K562 (cell line): Measurements from ENCODE around the gene PLXDC2.

Experiments used
- GABPA ChIP-seq: fragments of 200-800 bp; sonication (Bioruptor generic); conservative IDR thresholded peaks from 2 replicates; pipeline ENCODE4 v1.6.1; 2016; ENCODE audit warnings: low read depth, missing genetic modification characterization, missing compliant biosample characterization
- LARP7 ChIP-seq: fragments of 450-650 bp; IDR thresholded peaks from 2 replicates; pipeline ENCODE4 v1.6.1; 2016
- NCOA4 ChIP-seq: fragments of 450-650 bp; IDR thresholded peaks from 2 replicates; pipeline ENCODE4 v1.6.1; 2018; ENCODE audit warnings: mild to moderate bottlenecking; ENCODE audit not compliant: partially characterized antibody
- POLR2A ChIP-seq: fragments of 450-650 bp; conservative IDR thresholded peaks from 2 replicates; pipeline ENCODE4 v1.6.1; 2016
- RBM15 ChIP-seq: fragments of 200-400 bp; formaldehyde crosslinking; IDR thresholded peaks from 2 replicates; pipeline ENCODE4 v1.6.1; 2018; ENCODE audit warnings: mild to moderate bottlenecking, low read length, moderate library complexity; ENCODE audit not compliant: insufficient read depth
- RUNX1 ChIP-seq: sonication (generic); IDR thresholded peaks from 2 replicates; pipeline ENCODE4 v1.6.1; 2016; ENCODE audit warnings: antibody characterized with exemption, low read depth
- SPI1 ChIP-seq: IDR thresholded peaks from 2 replicates; pipeline ENCODE4 v1.6.1; 2011; ENCODE audit warnings: low read depth, low read length, control low read depth, borderline replicate concordance
- XRCC5 ChIP-seq: fragments of 200-400 bp; formaldehyde crosslinking; IDR thresholded peaks from 2 replicates; pipeline ENCODE4 v1.6.1; 2017; ENCODE audit warnings: low read depth, mild to moderate bottlenecking, low read length
- YY1 ChIP-seq, 3 experiments: IDR thresholded peaks; 2 replicates each; pipeline ENCODE4 v1.6.1; 2011; ENCODE audit warnings: low read length in 2 of 3, mild to moderate bottlenecking in 2 of 3, moderate library complexity in 2 of 3, borderline replicate concordance in 1 of 3, control low read depth in 1 of 3, low read depth in 1 of 3; ENCODE audit not compliant: insufficient read depth in 3 of 3, insufficient replicate concordance in 2 of 3, control insufficient read depth in 1 of 3, insufficient read length in 1 of 3; ENCODE audit errors: extremely low read depth in 1 of 3
- ZBTB17 ChIP-seq: fragments of 450-650 bp; formaldehyde crosslinking; IDR thresholded peaks from 2 replicates; pipeline ENCODE4 v1.4.0; 2020; ENCODE audit warnings: mild to moderate bottlenecking
- TF ChIP-seq, protein P1 (sequence below), 3 experiments: IDR thresholded peaks in 2 of 3; conservative IDR thresholded peaks in 1 of 3; 2 replicates each; pipeline ENCODE4 v1.5.1; 2011 to 2012; ENCODE audit warnings: low read length in 3 of 3, mild to moderate bottlenecking in 3 of 3, control low read depth in 2 of 3, improper control_type of control experiment in 1 of 3, inconsistent platforms in 1 of 3, low read depth in 1 of 3, mixed read lengths in 1 of 3, moderate library complexity in 1 of 3; ENCODE audit not compliant: insufficient read depth in 2 of 3

DNA sequence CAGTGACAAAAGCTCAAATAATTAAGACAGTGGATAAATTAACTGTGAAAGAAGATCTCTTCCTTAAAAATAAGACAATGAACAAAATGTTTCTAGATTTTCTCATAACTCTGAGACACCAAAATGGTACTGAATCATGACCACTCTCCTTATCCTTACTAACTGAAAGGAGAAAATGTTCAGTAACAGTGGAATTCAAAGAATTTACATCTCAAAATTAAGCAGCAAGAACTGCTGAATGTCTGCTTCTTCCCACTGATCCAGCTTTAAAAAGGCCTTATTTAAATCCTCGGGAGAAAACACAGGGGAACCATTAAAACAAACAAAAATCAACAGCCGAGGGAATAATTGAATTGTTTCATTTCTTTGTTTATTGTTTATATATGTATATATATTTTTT is 27.3 kb upstream of the PLXDC2 start:
- TF ChIP-seq ZBTB17 (CRISPR knock-in tag) (no peak), NCOA4 (no peak), POLR2A (no peak), SPI1 (no peak), RUNX1 (no peak), XRCC5 (no peak), YY1 (IDR thresholded peaks at IDR 0.05; ENCODE audit: borderline replicate concordance in 1 of 3, control insufficient read depth in 1 of 3, extremely low read depth in 1 of 3, insufficient read depth in 3 of 3, insufficient read length in 1 of 3, insufficient replicate concordance in 2 of 3, low read depth in 1 of 3, low read length in 2 of 3) (no peak), GABPA (tag) (no peak), RBM15 (no peak), LARP7 (no peak)
- TF ChIP-seq, protein P1, sequence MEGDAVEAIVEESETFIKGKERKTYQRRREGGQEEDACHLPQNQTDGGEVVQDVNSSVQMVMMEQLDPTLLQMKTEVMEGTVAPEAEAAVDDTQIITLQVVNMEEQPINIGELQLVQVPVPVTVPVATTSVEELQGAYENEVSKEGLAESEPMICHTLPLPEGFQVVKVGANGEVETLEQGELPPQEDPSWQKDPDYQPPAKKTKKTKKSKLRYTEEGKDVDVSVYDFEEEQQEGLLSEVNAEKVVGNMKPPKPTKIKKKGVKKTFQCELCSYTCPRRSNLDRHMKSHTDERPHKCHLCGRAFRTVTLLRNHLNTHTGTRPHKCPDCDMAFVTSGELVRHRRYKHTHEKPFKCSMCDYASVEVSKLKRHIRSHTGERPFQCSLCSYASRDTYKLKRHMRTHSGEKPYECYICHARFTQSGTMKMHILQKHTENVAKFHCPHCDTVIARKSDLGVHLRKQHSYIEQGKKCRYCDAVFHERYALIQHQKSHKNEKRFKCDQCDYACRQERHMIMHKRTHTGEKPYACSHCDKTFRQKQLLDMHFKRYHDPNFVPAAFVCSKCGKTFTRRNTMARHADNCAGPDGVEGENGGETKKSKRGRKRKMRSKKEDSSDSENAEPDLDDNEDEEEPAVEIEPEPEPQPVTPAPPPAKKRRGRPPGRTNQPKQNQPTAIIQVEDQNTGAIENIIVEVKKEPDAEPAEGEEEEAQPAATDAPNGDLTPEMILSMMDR (IDR thresholded peaks at IDR 0.05 in 2 of 3, conservative IDR thresholded peaks at IDR 0.05 in 1 of 3; ENCODE audit: insufficient read depth in 2 of 3, low read depth in 1 of 3, low read length in 3 of 3): no peak
